AG04449 (cell line): Measurements from ENCODE around the gene GON7.

Experiments
- CTCF ChIA-PET: fragments of 350-600 bp; formaldehyde crosslinking; extraction: SDS; loops from one replicate; lab custom pipeline; 2021; ENCODE audit warnings: antibody characterized with exemption; lab: Yijun Ruan, JAX
- POLR2A ChIA-PET: fragments of 400-600, 350-600 bp; formaldehyde crosslinking; extraction: SDS; loops from one replicate; lab custom pipeline; 2020; ENCODE audit warnings: antibody characterized with exemption, inconsistent platforms; lab: Yijun Ruan, JAX
- DNase-seq: peaks from one replicate; pipeline ENCODE4 v3.0.0-alpha.2; 2010; ENCODE audit warnings: low read depth, low spot score
- H3K4me3 ChIP-seq: 2 replicates; pipeline ENCODE4 v1.5.1; 2011; ENCODE audit warnings: low read depth, mild to moderate bottlenecking, control low read depth, low read length
- CTCF ChIP-seq: IDR thresholded peaks from one replicate; pipeline ENCODE4 v1.5.1; 2011; ENCODE audit warnings: mild to moderate bottlenecking, moderate library complexity, low read length, control low read depth, inconsistent platforms; ENCODE audit not compliant: insufficient read depth; ENCODE audit errors: missing control alignments

Gene GON7

GRCh38 chr14:93207468-93208308, 823 bp upstream of the GON7 start:
- H3K4me3 ChIP-seq: peak overlapping the region; percentile 92
- peak; percentile 69 for TF ChIP-seq CTCF
- DNase-seq: no peak
- CTCF ChIA-PET: interaction anchor here (0.6 to 3.7 kb wide), 26 partner anchors 9 to 413 kb away, joined by 3 to 27 read pairs (median 4); partner anchors contain the start of genes LYSET and MOAP1
- POLR2A ChIA-PET: interaction anchor here (2.1 kb wide), 1 partner anchor 23 kb away, joined by 7 read pairs; the partner anchor contains the start of genes LYSET and MOAP1

DNA sequence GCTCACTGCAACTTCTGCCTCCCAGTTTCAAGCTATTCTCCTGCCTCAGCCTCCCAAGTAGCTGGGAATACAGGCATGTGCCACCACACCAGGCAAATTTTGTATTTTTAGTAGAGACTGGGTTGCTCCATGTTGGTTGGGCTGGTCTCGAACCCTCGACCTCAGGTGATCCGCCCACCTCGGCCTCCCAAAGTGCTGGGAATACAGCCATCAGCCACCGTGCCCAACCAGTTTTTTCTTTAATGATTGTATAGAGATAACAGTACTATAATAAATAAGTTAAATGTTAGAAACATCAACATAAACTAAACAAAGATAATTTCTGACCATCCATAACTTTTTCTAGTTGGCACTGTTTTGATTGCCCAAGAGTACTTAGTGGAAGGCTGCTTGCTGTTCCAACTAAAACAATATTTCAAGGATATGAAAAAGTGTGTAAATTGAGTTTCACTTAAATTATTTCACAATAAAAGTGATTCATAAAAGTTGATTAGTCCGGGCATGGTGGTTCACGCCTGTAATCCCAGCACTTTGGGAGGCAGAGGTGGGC, 5.6 kb downstream of the GON7 start:
- POLR2A ChIA-PET: no interaction called here
- H3K4me3 ChIP-seq: no peak overlapping the region
- no peak for TF ChIP-seq CTCF
- CTCF ChIA-PET: no interaction called here
- DNase-seq: no peak

GRCh38 chr14:93200553-93200952, 6.3 kb downstream of the GON7 start:
- no peak for DNase-seq
- POLR2A ChIA-PET: no interaction called here
- no peak for TF ChIP-seq CTCF
- CTCF ChIA-PET: no interaction called here
- H3K4me3 ChIP-seq: no peak overlapping the region

GRCh38 chr14:93199031-93199430, 7.8 kb downstream of the GON7 start:
- CTCF ChIA-PET: interaction anchor here (0.6 to 1.8 kb wide), 2 partner anchors 8 kb away, joined by 3 to 8 read pairs; partner anchors contain the start of gene UBR7
- H3K4me3 ChIP-seq: no peak overlapping the region
- POLR2A ChIA-PET: no interaction called here
- no peak for TF ChIP-seq CTCF
- DNase-seq: no peak

DNA sequence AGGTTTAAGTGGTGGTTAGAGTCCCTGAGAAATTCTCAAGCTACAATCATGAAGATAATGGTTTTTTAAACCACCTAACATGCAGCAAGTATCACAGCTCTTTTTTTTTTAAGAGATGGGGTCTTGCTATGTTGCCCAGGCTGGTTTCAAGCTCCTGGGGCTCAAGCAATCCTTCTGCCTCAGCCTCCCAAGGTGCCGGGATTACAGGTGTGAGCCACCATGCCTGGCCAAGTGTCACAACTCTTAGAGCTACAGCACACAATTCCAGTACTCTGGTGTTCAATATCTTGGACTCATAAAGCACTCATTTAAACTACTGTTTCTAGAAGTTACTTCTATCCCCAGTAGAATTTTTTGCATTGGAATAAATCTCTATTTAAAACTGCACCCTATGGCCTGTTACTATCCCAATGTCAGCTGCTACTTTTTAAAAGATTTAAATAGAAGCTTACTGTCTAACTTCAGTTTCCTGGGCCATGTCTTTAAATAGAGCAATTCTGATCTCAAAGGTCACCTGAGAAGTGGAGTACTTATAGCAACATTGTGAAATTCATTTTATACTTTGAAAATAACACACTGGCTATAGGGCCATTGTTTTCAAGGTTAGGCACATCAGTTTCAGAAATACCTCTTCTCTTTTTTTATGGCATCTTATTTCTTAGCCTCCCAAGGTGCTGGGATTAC, 11.4 kb downstream of the GON7 start:
- TF ChIP-seq CTCF: no peak
- ChIA-PET CTCF (interaction anchor here (1.4 to 4.7 kb wide), 4 partner anchors 11 to 56 kb away, joined by 3 to 27 read pairs (median 4); partner anchors contain the start of genes GON7 and UBR7), POLR2A (interaction anchor here (0.6 kb wide), 1 partner anchor 10 kb away, joined by 5 read pairs; no protein-coding TSS in a partner anchor)
- DNase-seq: no peak
- no peak overlapping the region for H3K4me3 ChIP-seq

DNA sequence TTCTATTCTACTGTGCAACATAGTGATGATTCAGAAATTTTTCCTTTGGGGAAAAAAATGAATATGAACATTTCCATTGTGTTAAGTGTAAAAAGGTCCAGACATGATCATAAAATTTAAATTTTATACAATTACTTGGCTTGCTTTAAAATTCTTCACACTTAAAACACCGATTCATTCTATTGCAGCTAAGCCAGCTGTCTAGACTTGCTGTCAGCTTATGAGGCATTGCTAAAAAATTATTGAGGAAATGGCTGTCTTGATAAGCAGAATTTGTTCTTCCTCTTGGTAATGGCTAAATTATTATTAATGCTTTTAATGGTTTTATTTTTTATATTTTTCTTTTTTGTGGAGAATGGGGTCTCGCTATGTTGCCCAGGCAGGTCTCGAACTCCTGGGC, 19.9 kb downstream of the GON7 start:
- POLR2A ChIA-PET: no interaction called here
- TF ChIP-seq CTCF: no peak
- CTCF ChIA-PET: interaction anchor here (1.0 to 1.7 kb wide), 5 partner anchors 9 to 235 kb away, joined by 3 to 12 read pairs (median 3); partner anchors contain the start of gene UBR7
- H3K4me3 ChIP-seq: no peak overlapping the region
- no peak for DNase-seq
